ENCODE data around the gene S100A1.

GRCh38 chr1:153673511-153673910 lies 45.3 kb downstream of the S100A1 start:
- no peak for TF ChIP-seq CTCF (IDR thresholded peaks at IDR 0.05; ENCODE audit: low read depth, low read length)
- TF ChIP-seq EZH2phosphoT487 (IDR thresholded peaks at IDR 0.05; ENCODE audit: low read depth): no peak
